ENCODE results near the gene BCAS1.

- TF ChIP-seq POLR2A (IDR thresholded peaks at IDR 0.05; ENCODE audit: low read length) (no peak), GATA1 (IDR thresholded peaks at IDR 0.05; ENCODE audit: low read depth, low read length) (no peak)
Observed at GRCh38 chr20:54000262-54000661, 70.1 kb downstream of the BCAS1 start.

All from erythroblast (primary cell).